ENCODE data around the gene ARL6IP6.

The ARL6IP6 gene

DNA sequence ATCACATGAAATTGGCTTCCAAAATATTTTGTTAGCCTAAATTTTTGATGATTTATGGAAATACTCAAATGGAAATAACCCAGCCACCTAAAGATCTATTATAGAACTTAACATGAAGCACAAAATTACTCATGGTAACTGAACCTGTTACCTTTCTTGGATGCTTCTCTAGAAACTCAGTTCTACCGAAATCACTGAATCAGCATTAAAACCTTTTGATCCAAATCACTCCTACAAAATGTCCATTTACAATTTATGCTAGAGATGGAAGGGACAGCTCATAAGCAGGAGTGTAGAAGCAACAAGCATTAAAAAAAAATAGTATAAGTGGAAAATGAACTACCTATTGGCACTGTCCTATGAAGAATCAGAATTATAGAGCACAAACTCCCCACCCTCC is 3.3 kb upstream of the ARL6IP6 start:
- H3K4me2 ChIP-seq (ENCODE audit: low read depth, low read length, poor library complexity, severe bottlenecking) = peak overlapping the region; percentile 98
- TF ChIP-seq EZH2phosphoT487 (conservative IDR thresholded peaks at IDR 0.05; ENCODE audit: low read length) = no peak
- TF ChIP-seq, protein P1, sequence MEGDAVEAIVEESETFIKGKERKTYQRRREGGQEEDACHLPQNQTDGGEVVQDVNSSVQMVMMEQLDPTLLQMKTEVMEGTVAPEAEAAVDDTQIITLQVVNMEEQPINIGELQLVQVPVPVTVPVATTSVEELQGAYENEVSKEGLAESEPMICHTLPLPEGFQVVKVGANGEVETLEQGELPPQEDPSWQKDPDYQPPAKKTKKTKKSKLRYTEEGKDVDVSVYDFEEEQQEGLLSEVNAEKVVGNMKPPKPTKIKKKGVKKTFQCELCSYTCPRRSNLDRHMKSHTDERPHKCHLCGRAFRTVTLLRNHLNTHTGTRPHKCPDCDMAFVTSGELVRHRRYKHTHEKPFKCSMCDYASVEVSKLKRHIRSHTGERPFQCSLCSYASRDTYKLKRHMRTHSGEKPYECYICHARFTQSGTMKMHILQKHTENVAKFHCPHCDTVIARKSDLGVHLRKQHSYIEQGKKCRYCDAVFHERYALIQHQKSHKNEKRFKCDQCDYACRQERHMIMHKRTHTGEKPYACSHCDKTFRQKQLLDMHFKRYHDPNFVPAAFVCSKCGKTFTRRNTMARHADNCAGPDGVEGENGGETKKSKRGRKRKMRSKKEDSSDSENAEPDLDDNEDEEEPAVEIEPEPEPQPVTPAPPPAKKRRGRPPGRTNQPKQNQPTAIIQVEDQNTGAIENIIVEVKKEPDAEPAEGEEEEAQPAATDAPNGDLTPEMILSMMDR (IDR thresholded peaks at IDR 0.05; ENCODE audit: insufficient read depth, low read length, poor library complexity, severe bottlenecking) = no peak
- H3K9ac ChIP-seq (ENCODE audit: low read length) = no peak overlapping the region
- H3K4me3 ChIP-seq (ENCODE audit: insufficient read depth, low read length, poor library complexity, severe bottlenecking) = peak overlapping the region; percentile 94
- peaks cover 51% of the 10 kb centered on the region for H3K36me3 ChIP-seq (ENCODE audit: low read length)
- H3K79me2 ChIP-seq (ENCODE audit: insufficient read depth, low read length) = peaks cover 84% of the 10 kb centered on the region
- no peak overlapping the region for H3K27ac ChIP-seq (ENCODE audit: low read depth, low read length)
- H3K9me2 ChIP-seq (replicated peaks; ENCODE audit: insufficient read depth, low read length) = no peaks in the 10 kb centered on the region
- H3K9me3 ChIP-seq (ENCODE audit: insufficient read depth, low read length) = no peaks in the 10 kb centered on the region
- H3K27me3 ChIP-seq (ENCODE audit: low read length) = no peaks in the 10 kb centered on the region
- H4K20me1 ChIP-seq (ENCODE audit: low read depth, low read length) = peaks cover 50% of the 10 kb centered on the region
- 0 out of 2 replicates have a peak, but pooled peaks cover 6% of the 10 kb centered on the region for H3F3A ChIP-seq (ENCODE audit: insufficient read depth)
- no peak overlapping the region for H2AFZ ChIP-seq (ENCODE audit: low read depth, low read length, severe bottlenecking)

DNA sequence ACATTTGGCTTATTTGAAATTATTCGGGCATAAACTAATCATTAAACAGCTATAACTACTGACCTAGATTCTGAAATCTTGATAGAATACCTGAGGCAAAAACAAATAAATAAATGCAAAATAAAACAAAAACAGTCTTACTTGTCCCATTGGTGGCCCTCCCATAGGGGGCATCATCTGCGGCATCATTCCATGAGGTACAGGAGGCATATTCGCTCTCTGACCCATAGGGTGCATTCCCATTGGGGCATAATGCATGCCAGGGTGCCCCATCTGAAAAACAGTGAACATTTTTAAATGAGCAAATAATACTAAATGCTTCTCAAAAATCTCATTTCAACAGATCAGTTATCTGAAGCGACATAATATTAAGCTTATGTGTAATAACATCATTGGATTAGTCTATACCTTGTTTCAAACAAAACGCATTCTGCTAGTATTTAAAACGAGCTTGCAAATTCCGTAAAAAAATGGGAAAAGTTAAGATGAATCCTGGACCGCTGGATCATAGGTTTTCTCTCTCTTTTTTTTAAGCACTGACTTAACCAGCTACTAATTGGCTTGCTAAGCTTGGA is 2.5 kb upstream of the ARL6IP6 start:
- H3K9me3 ChIP-seq (ENCODE audit: insufficient read depth, low read length) = no peaks in the 10 kb centered on the region
- peaks cover 42% of the 10 kb centered on the region for H4K20me1 ChIP-seq (ENCODE audit: low read depth, low read length)

DNA sequence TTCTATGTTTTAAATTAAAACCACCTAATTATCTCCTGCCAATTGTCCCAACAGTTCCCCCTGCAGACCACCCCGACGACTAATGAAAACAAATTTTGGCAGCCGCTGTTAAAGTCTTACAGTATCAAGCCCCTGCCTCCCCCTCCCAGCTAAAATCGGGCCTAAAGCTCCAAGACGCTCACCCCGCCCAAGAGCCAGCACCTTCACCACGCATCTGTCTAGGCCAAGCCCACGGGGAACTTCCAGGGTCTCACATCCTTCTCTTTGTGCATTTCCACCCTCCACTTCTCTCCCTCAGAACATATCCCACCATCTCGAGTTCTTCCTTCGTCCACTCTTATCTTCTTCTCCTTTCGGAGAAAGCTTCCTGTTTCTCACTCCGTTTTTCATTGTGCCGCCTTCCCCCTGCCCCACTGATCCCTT is 1.6 kb upstream of the ARL6IP6 start:
- TF ChIP-seq, protein P1 (IDR thresholded peaks at IDR 0.05; ENCODE audit: insufficient read depth, low read length, poor library complexity, severe bottlenecking) = no peak
- TF ChIP-seq EZH2phosphoT487 (conservative IDR thresholded peaks at IDR 0.05; ENCODE audit: low read length) = no peak
- no peaks in the 10 kb centered on the region for H3K27me3 ChIP-seq (ENCODE audit: low read length)
- peak overlapping the region; percentile 94 for H3K4me3 ChIP-seq (ENCODE audit: insufficient read depth, low read length, poor library complexity, severe bottlenecking)
- peak overlapping the region; percentile 98 for H3K4me2 ChIP-seq (ENCODE audit: low read depth, low read length, poor library complexity, severe bottlenecking)
- peak overlapping the region; percentile 84 for H2AFZ ChIP-seq (ENCODE audit: low read depth, low read length, severe bottlenecking)
- H3K9ac ChIP-seq (ENCODE audit: low read length) = peak overlapping the region; percentile 95
- peaks cover 83% of the 10 kb centered on the region for H3K79me2 ChIP-seq (ENCODE audit: insufficient read depth, low read length)
- H4K20me1 ChIP-seq (ENCODE audit: low read depth, low read length) = peaks cover 35% of the 10 kb centered on the region
- H3K36me3 ChIP-seq (ENCODE audit: low read length) = peaks cover 47% of the 10 kb centered on the region
- H3K9me2 ChIP-seq (replicated peaks; ENCODE audit: insufficient read depth, low read length) = no peaks in the 10 kb centered on the region
- H3K9me3 ChIP-seq (ENCODE audit: insufficient read depth, low read length) = no peaks in the 10 kb centered on the region
- peak overlapping the region; percentile 76 for H3K27ac ChIP-seq (ENCODE audit: low read depth, low read length)
- 0 out of 2 replicates have a peak, but pooled peaks cover 6% of the 10 kb centered on the region for H3F3A ChIP-seq (ENCODE audit: insufficient read depth)

More for the DNA sequence above, 2.5 kb upstream of the ARL6IP6 start:
- no peak for TF ChIP-seq EZH2phosphoT487 (conservative IDR thresholded peaks at IDR 0.05; ENCODE audit: low read length)
- TF ChIP-seq, protein P1 (IDR thresholded peaks at IDR 0.05; ENCODE audit: insufficient read depth, low read length, poor library complexity, severe bottlenecking) = peak; percentile 49
- Histone ChIP-seq H3K27me3 (ENCODE audit: low read length) (no peaks in the 10 kb centered on the region), H3K36me3 (ENCODE audit: low read length) (peaks cover 44% of the 10 kb centered on the region), H3K79me2 (ENCODE audit: insufficient read depth, low read length) (peaks cover 83% of the 10 kb centered on the region), H3K9ac (ENCODE audit: low read length) (peak overlapping the region; percentile 95), H3K4me3 (ENCODE audit: insufficient read depth, low read length, poor library complexity, severe bottlenecking) (peak overlapping the region; percentile 94), H3K27ac (ENCODE audit: low read depth, low read length) (no peak overlapping the region), H2AFZ (ENCODE audit: low read depth, low read length, severe bottlenecking) (no peak overlapping the region), H3K4me2 (ENCODE audit: low read depth, low read length, poor library complexity, severe bottlenecking) (peak overlapping the region; percentile 98), H3K9me2 (replicated peaks; ENCODE audit: insufficient read depth, low read length) (no peaks in the 10 kb centered on the region), H3F3A (ENCODE audit: insufficient read depth) (0 out of 2 replicates have a peak, but pooled peaks cover 6% of the 10 kb centered on the region)
